GM18858 (cell line): ENCODE data around the gene DCTN5.

Experiments used
- ATAC-seq: cut with Tn5 transposase; IDR thresholded peaks from one replicate; pipeline ENCODE4 v1.9.1; 2021; ENCODE audit not compliant: unreplicated experiment

DCTN5 gene

GRCh38 chr16:23724096-23724784, 83.0 kb downstream of the DCTN5 start:
- no peak for ATAC-seq

- no peak for ATAC-seq
These were observed 83.5 kb downstream of the DCTN5 start for GRCh38 chr16:23724785-23725131.

GRCh38 chr16:23726710-23727109, 85.4 kb downstream of the DCTN5 start:
- ATAC-seq = no peak
